ENCODE measurements around the gene SOCS3. TPM values are rescaled to one million over a fixed set of nuclear protein-coding genes. Genes with fewer than 3 reads are reported as not detected.

Gene SOCS3
- total RNA-seq, 1 experiment from 2014 or later = 90.1 TPM

DNA sequence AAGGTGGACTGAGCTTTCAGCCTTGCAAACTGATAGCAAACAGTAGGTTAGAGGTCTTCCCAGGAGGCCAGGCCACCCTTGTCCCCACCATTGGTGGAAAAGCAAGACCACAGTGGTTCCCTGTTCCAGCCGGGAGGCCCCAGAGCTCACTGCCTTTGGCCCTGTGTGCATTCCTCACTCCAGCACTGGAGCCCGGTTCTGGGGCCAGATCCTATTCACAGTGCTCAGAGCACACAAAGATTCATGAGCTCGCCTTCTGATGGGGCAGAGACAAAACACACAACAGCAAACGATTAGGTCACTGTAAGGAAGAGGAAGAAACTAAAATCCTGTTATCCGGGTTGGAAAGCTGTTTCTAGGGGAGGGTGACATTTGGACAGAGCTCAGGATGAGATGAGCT, 13.0 kb upstream of the SOCS3 start:
- in situ Hi-C loops (cut with HindIII; ENCODE audit: low sequenced_read_pairs) = no loop called here
- no peak for DNase-seq (ENCODE audit: low spot score)

DNA sequence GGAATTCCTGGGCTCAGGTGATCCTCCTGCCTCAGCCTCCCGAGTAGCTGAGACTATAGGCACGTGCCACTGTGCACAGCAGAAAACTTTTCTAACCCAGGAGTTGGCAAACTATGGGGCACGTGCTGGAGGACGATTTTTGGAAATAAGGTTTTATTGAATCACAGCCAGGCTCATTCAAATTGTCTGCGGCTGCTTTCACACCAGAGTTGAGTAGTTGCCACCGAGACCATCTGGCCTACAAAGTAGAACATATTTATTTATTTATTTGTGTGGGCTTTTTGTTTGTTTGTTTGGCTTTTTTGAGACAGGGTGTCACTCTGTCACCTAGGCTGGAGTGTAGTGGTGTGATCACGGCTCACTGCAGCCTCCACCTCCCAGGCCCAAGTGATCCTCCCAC, 11.2 kb upstream of the SOCS3 start:
- in situ Hi-C loops (cut with HindIII; ENCODE audit: low sequenced_read_pairs) = no loop called here
- DNase-seq (ENCODE audit: low spot score) = peak; percentile 57

GRCh38 chr17:78369791-78370381, 10.0 kb upstream of the SOCS3 start:
- peak; percentile 51 for DNase-seq (ENCODE audit: low spot score)
- in situ Hi-C loops (cut with HindIII; ENCODE audit: low sequenced_read_pairs) = no loop called here

DNA sequence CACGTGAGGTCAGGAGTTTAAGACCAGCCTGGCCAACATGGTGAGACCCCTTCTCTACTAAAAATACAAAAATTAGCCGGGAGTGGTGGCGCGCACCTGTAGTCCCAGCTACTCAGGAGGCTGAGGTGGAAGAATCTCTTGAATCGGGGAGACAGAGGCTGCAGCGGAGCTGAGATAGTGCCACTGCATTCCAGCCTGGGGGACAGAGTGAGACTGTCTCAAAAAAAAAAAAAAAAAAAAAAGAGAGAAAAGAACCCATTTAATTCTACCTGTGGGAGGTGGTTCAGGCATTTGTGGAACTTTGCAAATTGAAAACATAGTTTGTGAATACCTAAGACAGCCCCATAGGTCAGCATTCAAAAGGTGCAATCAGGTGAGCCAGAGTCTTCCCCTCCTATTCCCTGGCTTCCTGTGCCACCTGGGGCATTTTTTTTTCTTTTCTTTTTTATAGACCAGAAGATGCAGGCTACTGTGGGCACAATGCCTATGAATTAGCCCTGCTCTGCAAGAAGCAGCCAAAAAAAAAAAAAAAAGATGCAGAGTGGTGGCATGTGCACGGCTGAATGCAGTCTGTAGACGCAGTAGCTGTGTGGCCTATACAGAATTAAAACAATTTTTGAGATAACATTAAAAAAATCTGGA, 9.1 kb upstream of the SOCS3 start:
- in situ Hi-C loops (cut with HindIII; ENCODE audit: low sequenced_read_pairs) = no loop called here
- DNase-seq (ENCODE audit: low spot score) = peak; percentile 66

DNA sequence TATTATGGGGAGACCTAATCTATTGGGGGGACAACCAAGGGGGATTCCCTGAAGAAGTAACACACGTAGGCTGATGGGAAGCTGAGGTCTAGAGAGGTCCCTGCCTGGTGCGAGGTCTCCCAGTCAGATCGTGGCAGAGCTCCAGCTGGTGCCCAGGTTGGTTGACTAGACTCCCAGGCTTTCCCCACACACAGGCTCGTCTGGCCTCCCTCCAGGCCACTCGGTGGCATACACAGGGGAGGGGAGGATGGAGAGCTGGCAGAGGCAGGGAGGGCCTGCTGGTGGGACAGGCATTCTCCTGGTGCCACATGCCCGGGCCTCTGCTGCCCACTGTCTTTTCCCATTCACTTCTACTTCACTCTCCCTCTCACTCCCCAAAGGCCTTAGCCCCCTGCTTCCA, 8.5 kb upstream of the SOCS3 start:
- peak; percentile 32 for DNase-seq (ENCODE audit: low spot score)
- in situ Hi-C loops (cut with HindIII; ENCODE audit: low sequenced_read_pairs) = no loop called here

DNA sequence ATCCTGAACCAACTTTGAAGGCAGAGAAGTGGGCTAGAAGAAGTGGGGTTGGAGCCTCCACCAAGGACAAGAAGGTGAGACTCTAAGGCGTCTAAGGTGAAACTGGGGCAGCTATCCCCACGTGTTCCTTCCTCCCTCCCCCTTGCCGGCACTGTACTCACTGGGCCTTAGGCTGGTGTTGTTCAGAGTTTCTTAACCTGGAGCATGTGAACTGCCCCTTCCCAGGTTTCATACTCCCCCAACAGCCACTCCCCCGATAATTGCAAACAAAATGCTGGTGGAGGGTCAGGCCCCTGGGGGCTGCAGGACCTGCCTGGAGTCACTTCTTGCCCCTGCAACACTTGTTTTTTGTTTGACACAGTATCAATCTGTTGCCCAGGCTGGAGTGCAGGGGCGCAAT, 7.3 kb upstream of the SOCS3 start:
- in situ Hi-C loops (cut with HindIII; ENCODE audit: low sequenced_read_pairs) = no loop called here
- no peak for DNase-seq (ENCODE audit: low spot score)

DNA sequence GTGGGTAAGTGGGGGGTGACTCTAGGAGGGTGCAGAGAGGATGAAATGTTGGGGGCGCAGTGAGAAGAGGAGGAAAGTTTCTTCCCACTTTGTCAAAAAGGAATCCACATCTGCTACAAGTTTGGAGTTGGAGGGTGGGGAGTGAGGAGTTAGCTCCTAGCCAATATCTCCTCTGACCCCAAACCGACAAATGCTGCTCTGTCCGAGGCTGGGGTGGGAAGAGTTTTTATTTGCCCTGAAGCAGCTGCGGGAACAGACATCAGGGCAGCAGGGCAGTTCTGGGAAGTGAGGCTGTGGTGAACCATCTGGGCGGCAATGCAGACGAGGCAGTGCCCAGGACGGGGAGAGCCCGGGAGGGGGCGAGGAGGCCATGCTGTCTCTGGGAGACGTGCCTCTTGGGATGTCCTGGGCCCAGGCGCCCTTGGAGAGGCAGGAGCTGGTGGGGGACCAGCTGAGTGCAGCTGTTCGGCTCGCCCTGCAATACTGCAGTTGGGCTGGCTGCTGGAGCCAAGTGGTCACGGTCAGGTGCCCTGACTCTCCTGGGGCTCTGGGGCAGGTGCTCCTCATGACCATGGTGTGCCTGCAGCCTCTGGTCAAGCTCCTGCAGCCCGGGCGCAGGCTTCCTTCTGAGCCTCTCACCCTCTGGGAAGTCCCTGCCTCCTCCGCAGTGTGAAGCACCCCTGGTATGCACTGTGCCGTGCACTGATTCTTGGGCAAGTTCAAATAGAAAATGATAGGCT, 6.4 kb upstream of the SOCS3 start:
- DNase-seq (ENCODE audit: low spot score) = no peak
- in situ Hi-C loops (cut with HindIII; ENCODE audit: low sequenced_read_pairs) = no loop called here

DNA sequence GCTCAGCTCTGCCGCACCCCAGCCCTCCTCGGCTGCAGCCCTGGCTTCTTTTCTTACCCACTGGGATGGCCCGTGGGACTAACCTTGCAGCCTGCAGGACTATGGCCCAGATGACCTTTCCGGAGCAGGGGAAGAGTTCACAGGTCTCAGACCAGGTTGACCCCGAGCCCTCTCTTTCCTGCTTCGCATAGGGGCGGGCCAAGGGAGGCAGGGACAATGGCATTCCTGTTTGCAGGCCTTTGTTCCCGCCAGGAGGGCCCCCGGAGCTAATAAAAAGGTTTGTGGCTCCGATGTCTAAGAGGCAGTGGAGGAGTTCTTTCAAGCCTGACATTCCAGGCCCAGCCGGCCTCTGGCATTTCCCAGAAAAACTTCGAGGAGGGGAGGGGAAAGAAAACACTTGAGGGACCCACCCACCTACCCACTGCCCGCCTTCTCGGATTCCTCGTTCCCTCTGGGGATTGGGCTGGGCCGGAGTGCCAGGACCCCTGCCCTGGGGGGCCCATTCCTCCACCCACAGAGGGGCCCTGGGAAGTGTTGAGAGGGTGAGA, 5.8 kb upstream of the SOCS3 start:
- in situ Hi-C loops (cut with HindIII; ENCODE audit: low sequenced_read_pairs) = no loop called here
- DNase-seq (ENCODE audit: low spot score) = no peak

GRCh38 chr17:78364436-78365281, 4.8 kb upstream of the SOCS3 start:
- in situ Hi-C loops (cut with HindIII; ENCODE audit: low sequenced_read_pairs) = no loop called here

DNA sequence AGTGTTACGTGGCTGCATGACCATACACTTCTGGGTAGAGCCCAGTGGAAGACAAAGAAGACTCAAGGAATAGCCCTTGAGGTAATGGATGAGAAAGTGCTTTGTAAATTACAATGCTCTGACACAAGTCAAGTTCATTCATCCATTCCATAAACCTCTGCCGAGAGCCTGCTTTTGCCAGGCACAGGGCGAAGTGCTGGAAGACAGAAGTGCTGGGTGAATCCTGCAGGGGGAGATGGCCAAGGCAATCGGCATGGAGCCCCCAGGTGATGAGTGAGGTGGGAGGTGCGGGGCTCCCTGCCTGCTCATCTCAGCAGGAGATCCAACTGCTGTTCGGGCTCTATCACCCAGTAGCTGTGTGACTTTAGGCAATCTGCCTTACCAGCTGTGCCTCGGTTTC, 2.8 kb upstream of the SOCS3 start:
- in situ Hi-C loops (cut with HindIII; ENCODE audit: low sequenced_read_pairs) = no loop called here
- DNase-seq (ENCODE audit: low spot score) = no peak

More at GRCh38 chr17:78364436-78365281, 4.8 kb upstream of the SOCS3 start:
- no peak for DNase-seq (ENCODE audit: low spot score)

- in situ Hi-C loops (cut with HindIII; ENCODE audit: low sequenced_read_pairs) = no loop called here
Observed at GRCh38 chr17:78362232-78362631, 2.4 kb upstream of the SOCS3 start.

GRCh38 chr17:78361225-78361701, 1.4 kb upstream of the SOCS3 start:
- DNase-seq (ENCODE audit: low spot score) = no peak
- in situ Hi-C loops (cut with HindIII; ENCODE audit: low sequenced_read_pairs) = no loop called here

More at GRCh38 chr17:78362232-78362631, 2.4 kb upstream of the SOCS3 start:
- DNase-seq (ENCODE audit: low spot score) = no peak

DNA sequence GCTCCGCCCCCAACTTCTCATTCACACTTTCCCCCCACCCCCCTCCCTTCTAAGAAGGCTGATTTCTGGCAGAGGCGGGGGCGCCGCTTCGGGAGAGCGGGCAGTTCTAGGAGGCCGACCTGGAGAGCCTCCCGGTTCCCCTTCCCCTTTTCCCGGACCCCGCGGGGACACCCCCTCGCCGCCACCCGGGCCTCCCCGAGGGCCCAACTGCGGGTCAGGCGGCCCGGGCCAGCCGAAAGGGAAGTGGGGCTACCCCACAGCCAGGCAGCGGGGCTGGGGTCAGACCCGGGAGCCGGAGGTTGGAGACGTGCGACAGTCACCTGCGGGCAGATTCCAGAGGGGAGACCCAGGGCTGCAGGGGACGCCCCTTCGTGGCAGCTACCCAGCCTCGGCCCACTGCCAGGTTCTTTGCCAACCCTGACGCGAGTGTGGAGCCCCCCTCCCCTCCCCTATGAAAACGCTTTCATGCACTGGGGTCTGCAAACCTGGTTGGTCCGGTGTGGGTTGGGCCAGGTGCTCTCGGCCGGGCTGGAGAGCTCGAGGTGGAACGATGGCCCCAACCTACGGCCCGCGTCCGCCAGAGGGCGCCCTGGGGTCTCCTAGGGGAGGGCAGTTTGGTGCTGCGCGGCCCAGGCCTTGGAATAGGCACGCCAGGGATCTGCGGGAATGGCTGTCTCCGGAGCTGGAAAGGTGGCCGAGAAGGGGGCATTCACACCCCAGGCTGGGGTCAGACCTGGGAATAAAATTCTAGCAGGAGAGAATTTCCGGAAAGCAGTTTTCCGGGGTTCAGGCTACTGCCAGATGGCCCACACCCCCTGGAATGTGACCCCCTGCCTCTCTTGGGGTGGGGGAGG, 721 bp upstream of the SOCS3 start:
- in situ Hi-C loops (cut with HindIII; ENCODE audit: low sequenced_read_pairs) = no loop called here
- peak; percentile 57 for DNase-seq (ENCODE audit: low spot score)

- DNase-seq (ENCODE audit: low spot score) = no peak
- in situ Hi-C loops (cut with HindIII; ENCODE audit: low sequenced_read_pairs) = no loop called here
Observed at GRCh38 chr17:78359321-78359996, 418 bp downstream of the SOCS3 start.

- in situ Hi-C loops (cut with HindIII; ENCODE audit: low sequenced_read_pairs) = no loop called here
- DNase-seq (ENCODE audit: low spot score) = no peak
Observed at GRCh38 chr17:78358538-78359320, 1.1 kb downstream of the SOCS3 start.

DNA sequence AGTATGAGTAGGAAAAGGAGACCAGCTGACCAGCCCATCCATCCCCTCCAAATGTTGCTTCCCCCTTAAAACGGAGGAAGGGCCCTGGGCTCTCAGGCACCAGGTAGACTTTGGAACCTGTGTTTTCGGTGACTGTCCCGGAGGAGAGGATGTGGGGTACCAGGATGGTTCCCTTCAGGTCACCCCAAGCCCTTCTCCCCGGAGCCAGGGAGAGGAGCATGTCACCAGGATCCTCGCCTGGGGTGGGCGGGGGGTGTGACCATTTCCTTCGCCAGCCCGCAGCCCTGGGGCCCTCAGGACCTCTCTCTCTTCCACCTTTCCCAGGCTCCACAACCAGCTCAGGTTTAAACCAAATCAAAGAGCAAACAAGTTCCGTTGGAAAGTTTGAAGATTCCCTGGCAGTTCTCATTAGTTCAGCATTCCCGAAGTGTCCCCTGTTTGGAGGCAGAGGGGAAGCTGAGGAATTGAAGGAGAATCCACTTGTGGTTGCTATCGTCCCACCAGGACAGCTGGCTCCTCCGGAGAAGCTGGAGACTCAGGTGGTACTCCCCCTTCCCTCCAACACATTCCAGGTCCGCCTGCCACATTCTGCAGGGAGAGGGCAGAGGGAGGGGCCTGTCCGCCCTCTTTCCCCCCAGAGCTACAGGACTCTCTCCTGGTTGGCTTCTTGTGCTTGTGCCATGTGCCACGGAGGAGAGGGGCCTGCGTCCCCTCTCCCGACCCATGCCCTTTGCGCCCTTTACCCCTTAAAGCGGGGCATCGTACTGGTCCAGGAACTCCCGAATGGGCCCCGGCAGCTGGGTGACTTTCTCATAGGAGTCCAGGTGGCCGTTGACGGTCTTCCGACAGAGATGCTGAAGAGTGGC, 2.0 kb downstream of the SOCS3 start:
- no peak for DNase-seq (ENCODE audit: low spot score)
- in situ Hi-C loops (cut with HindIII; ENCODE audit: low sequenced_read_pairs) = no loop called here
